WTC11 (cell line): ENCODE results near the gene IRS2.

ENCODE experiments used
- FOXK1 ChIP-seq: sonication (generic); formaldehyde crosslinking; IDR thresholded peaks from 2 replicates; pipeline ENCODE4 v1.8.0; 2022; ENCODE audit warnings: mild to moderate bottlenecking, moderate library complexity, missing genetic modification reagents
- MXD4 ChIP-seq: fragments of 250-450 bp; sonication (Bioruptor Pico); IDR thresholded peaks from 2 replicates; pipeline ENCODE4 v1.8.0; 2021; ENCODE audit warnings: mild to moderate bottlenecking, moderate library complexity, borderline replicate concordance
- ZNF138 ChIP-seq: sonication (generic); formaldehyde crosslinking; conservative IDR thresholded peaks from 2 replicates; pipeline ENCODE4 v1.8.1; 2022; ENCODE audit warnings: mild to moderate bottlenecking, moderate library complexity, missing genetic modification reagents
- ZNF671 ChIP-seq: fragments of 250-450 bp; sonication (Bioruptor Pico); IDR thresholded peaks from 2 replicates; pipeline ENCODE4 v1.8.0; 2021; ENCODE audit warnings: mild to moderate bottlenecking
- TF ChIP-seq, protein P1 (sequence below): sonication (generic); formaldehyde crosslinking; IDR thresholded peaks from 2 replicates; pipeline ENCODE4 v1.8.1; 2023; ENCODE audit warnings: mild to moderate bottlenecking, missing genetic modification reagents, moderate library complexity
- TF ChIP-seq, protein P2 (sequence below): sonication (generic); formaldehyde crosslinking; IDR thresholded peaks from 2 replicates; pipeline ENCODE4 v1.8.1; 2022; ENCODE audit warnings: low read depth, mild to moderate bottlenecking, moderate library complexity, missing genetic modification reagents, borderline replicate concordance
- TF ChIP-seq, protein P3 (sequence below): sonication (generic); formaldehyde crosslinking; IDR thresholded peaks from 2 replicates; pipeline ENCODE4 v1.8.1; 2023; ENCODE audit warnings: mild to moderate bottlenecking, missing genetic modification reagents, moderate library complexity
- TF ChIP-seq, protein P4 (sequence below): fragments of 200-600 bp; IDR thresholded peaks from 2 replicates; pipeline ENCODE4 v1.8.0; 2022; ENCODE audit warnings: antibody characterized with exemption
- TF ChIP-seq, protein P5 (sequence below): sonication (generic); formaldehyde crosslinking; conservative IDR thresholded peaks from 2 replicates; pipeline ENCODE4 v1.8.1; 2022; ENCODE audit warnings: mild to moderate bottlenecking, missing genetic modification reagents
- TF ChIP-seq, protein P6 (sequence below): sonication (generic); formaldehyde crosslinking; IDR thresholded peaks from 2 replicates; pipeline ENCODE4 v1.8.0; 2022; ENCODE audit warnings: mild to moderate bottlenecking, missing genetic modification reagents
- TF ChIP-seq, protein P7 (sequence below): sonication (generic); formaldehyde crosslinking; IDR thresholded peaks from 2 replicates; pipeline ENCODE4 v1.8.1; 2022; ENCODE audit warnings: low read depth, missing genetic modification reagents, borderline replicate concordance

DNA sequence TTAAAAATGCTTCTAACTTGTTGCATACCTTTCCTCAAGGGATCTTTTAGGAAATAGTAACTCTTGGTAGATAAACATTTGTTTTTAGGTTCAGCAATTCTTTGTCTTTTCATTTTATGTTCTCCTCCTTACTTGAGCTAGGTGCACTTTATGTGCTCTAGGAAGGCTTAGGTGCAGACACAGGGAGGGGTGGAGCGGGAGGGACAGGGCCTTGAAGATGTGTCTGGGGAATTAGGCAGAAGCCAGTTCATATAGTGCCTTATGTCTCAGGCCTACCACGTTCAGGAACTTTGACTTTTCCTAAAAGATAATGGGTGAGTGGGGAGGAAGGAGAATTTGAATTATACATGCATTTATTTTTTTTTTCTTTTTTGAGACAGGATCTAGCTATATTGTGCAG, 37.7 kb downstream of the IRS2 start:
- no peak for TF ChIP-seq FOXK1 (CRISPR knock-in tag)
- TF ChIP-seq, protein P1, sequence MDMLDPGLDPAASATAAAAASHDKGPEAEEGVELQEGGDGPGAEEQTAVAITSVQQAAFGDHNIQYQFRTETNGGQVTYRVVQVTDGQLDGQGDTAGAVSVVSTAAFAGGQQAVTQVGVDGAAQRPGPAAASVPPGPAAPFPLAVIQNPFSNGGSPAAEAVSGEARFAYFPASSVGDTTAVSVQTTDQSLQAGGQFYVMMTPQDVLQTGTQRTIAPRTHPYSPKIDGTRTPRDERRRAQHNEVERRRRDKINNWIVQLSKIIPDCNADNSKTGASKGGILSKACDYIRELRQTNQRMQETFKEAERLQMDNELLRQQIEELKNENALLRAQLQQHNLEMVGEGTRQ (CRISPR knock-in tag) = no peak
- TF ChIP-seq, protein P2, sequence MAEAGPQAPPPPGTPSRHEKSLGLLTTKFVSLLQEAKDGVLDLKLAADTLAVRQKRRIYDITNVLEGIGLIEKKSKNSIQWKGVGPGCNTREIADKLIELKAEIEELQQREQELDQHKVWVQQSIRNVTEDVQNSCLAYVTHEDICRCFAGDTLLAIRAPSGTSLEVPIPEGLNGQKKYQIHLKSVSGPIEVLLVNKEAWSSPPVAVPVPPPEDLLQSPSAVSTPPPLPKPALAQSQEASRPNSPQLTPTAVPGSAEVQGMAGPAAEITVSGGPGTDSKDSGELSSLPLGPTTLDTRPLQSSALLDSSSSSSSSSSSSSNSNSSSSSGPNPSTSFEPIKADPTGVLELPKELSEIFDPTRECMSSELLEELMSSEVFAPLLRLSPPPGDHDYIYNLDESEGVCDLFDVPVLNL (CRISPR knock-in tag) = no peak
- TF ChIP-seq, protein P3, sequence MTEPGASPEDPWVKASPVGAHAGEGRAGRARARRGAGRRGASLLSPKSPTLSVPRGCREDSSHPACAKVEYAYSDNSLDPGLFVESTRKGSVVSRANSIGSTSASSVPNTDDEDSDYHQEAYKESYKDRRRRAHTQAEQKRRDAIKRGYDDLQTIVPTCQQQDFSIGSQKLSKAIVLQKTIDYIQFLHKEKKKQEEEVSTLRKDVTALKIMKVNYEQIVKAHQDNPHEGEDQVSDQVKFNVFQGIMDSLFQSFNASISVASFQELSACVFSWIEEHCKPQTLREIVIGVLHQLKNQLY (CRISPR knock-in tag) = no peak
- TF ChIP-seq ZNF138 (CRISPR knock-in tag) = no peak
- TF ChIP-seq, protein P4, sequence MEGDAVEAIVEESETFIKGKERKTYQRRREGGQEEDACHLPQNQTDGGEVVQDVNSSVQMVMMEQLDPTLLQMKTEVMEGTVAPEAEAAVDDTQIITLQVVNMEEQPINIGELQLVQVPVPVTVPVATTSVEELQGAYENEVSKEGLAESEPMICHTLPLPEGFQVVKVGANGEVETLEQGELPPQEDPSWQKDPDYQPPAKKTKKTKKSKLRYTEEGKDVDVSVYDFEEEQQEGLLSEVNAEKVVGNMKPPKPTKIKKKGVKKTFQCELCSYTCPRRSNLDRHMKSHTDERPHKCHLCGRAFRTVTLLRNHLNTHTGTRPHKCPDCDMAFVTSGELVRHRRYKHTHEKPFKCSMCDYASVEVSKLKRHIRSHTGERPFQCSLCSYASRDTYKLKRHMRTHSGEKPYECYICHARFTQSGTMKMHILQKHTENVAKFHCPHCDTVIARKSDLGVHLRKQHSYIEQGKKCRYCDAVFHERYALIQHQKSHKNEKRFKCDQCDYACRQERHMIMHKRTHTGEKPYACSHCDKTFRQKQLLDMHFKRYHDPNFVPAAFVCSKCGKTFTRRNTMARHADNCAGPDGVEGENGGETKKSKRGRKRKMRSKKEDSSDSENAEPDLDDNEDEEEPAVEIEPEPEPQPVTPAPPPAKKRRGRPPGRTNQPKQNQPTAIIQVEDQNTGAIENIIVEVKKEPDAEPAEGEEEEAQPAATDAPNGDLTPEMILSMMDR = no peak
- TF ChIP-seq, protein P5, sequence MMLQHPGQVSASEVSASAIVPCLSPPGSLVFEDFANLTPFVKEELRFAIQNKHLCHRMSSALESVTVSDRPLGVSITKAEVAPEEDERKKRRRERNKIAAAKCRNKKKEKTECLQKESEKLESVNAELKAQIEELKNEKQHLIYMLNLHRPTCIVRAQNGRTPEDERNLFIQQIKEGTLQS (CRISPR knock-in tag) = no peak
- TF ChIP-seq MXD4 (CRISPR knock-in tag) = no peak
- TF ChIP-seq, protein P6, sequence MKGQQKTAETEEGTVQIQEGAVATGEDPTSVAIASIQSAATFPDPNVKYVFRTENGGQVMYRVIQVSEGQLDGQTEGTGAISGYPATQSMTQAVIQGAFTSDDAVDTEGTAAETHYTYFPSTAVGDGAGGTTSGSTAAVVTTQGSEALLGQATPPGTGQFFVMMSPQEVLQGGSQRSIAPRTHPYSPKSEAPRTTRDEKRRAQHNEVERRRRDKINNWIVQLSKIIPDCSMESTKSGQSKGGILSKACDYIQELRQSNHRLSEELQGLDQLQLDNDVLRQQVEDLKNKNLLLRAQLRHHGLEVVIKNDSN (CRISPR knock-in tag) = no peak
- TF ChIP-seq, protein P7, sequence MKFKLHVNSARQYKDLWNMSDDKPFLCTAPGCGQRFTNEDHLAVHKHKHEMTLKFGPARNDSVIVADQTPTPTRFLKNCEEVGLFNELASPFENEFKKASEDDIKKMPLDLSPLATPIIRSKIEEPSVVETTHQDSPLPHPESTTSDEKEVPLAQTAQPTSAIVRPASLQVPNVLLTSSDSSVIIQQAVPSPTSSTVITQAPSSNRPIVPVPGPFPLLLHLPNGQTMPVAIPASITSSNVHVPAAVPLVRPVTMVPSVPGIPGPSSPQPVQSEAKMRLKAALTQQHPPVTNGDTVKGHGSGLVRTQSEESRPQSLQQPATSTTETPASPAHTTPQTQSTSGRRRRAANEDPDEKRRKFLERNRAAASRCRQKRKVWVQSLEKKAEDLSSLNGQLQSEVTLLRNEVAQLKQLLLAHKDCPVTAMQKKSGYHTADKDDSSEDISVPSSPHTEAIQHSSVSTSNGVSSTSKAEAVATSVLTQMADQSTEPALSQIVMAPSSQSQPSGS = no peak
- no peak for TF ChIP-seq ZNF671
